T follicular helper cell (primary cell): ENCODE results near the gene LRRC15.
A peak's percentile ranks its signal among the peaks of the same experiment; 100 is the strongest.

Source experiments
- DNase-seq: peaks from one replicate; pipeline ENCODE4 v3.0.0-alpha.2; 2020; ENCODE audit warnings: low read depth
- total RNA-seq, 2 experiments: gene quantifications; one replicate each; lab custom pipeline; 2026; lab: John Stamatoyannopoulos, UW

LRRC15 gene
- total RNA-seq: 0 reads per million in 2 experiments

DNA sequence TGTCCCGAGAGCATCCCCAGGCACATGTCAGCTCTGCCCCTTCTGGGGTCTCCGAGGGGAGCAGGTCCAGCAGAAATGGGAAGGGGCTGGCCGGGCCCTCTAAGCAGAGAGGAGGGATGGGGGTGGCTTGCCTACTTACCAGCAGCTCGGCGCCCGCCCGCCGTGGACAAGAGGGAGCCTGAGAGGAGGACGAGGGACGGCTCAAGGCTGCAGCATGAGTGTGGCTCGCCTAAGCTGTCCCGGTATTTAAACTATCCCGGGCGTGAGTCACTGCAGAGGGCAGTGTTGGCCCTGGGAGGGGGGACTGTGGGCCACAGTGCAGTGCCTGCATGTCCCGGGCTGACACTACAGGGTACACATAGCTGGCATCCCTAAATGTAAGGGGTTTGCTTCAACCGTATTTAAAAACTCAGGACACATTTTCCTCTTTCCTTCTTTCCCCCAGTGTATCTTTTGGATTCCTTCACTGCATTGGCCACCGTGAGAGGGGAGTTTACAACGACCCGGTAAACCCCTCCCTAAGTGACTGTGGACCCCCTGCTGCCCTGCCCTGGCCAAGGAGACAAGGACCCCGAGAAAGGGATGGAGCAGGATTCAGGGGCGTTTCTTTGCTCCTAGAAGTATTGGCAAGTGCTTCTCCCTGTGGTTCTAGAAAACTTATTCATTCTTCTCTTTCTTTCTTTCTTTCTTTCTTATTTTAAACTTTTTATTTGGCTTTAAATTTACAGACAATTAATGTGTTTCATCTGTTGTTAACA, at the start of gene LRRC15:
Gene LRRC15 (minus strand): TSS at position 222 of the 758 bp plus-strand sequence. CDS start 8,700 bp downstream, outside the sequence.
- no peak for DNase-seq

DNA sequence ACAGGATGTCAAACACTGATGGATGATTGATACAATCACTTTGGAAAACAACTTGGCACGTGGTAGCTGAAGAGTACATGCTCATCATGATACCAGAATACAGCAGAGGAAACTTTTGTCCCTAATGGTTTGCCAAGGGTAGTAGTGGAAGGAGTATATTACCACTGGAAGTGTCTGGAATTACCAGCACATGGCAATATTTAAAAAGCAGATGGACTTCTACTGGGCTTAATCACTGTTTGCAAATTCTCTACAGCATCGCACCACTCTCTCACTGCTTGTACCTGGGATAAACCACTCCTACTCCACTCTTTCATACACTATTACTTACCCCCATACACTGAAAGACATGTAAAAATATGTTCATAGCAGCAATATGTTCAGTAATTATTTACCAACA, 49.1 kb upstream of the LRRC15 start:
- no peak for DNase-seq

DNA sequence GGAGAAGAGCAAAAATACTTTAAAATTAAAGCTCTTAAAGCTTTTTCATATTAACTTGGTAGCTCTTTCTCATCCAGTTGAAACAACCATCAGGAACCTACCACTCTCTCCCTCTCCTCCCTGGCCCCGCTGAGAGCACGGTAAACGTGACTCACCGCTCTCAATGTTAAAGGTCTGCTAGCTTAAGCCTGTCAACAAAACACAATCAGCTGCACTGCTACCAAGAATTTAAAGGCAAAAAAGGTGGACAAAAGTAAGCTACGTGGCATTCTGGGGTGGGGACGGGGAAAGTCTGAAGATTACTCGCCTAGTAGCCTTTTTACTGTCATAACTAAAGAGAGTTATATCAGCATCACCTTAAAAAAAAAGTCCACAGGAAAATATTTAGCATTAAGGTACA, 37.9 kb upstream of the LRRC15 start:
- DNase-seq: no peak

DNA sequence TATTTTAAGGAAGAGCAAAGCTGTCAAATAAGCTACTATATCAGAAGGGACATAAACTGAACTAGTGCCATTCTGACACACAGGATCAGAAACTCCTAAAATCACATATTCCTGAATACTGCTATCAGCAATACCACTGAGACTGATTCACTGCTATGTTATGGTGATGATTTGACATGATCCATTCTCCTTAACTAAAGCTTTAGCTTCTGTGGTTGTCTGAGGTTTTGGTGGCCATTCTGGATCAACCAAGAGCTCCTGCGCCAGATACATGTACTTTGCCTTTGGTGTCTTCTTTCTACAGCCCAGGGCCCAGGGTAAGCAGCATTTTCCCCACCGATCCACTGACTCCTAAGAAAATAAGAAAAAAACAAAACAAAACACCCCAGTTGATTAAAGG, 36.2 kb upstream of the LRRC15 start:
- no peak for DNase-seq

GRCh38 chr3:194404365-194405140, 35.0 kb upstream of the LRRC15 start:
- DNase-seq: peak; percentile 14

- no peak for DNase-seq
These were observed 32.4 kb upstream of the LRRC15 start for GRCh38 chr3:194401868-194402329.

DNA sequence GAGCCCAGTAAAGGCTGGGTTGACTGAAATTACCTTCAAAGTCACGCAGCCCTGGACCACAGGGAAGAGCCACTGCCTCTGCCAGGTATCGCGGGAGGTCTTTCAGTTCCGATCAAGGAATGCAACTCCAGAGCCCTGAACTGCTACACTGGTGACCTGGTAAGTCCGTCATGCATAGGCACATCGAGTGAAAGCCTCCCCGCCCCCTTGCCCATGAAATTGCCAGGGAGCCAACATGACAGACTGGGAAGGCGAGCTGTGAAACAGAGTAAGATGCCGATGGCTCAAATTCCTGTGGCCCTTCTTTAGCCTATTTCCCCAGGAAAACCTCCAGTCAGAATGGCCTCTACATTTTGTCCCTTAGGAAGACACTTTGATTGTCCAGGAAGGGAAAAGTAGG, 31.8 kb upstream of the LRRC15 start:
- no peak for DNase-seq

DNA sequence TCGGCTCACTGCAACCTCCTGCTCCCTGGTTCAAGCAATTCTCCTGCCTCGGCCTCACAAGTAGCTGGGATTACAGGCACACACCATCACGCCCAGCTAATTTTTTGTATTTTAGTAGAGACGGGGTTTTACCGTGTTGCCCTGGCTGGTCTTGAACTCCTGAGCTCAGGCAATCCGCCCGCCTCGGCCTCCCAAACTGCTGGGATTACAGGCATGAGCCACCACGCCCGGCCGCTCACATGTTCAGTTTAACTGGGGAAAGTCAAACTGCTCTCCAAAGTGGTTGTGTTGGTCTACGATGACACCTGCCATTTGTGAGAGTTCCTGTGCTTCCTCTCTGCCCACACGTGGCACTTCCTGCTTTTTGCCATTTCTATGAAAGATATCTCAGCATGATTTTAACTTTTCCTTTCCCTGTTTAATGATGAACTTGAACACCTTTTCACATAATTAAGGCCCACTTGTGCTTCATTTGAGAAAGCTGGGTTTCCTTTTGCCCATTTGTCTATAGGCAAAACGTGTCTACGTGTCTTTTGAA, 30.4 kb upstream of the LRRC15 start:
- DNase-seq: no peak

GRCh38 chr3:194399166-194399565, 29.6 kb upstream of the LRRC15 start, which contains the start of gene GP5:
GP5 (minus strand) TSS chr3:194399266; CDS start chr3:194398282, 984 bp downstream.
- no peak for DNase-seq

- DNase-seq: no peak
These were observed 28.3 kb upstream of the LRRC15 start for GRCh38 chr3:194397757-194398312.

DNA sequence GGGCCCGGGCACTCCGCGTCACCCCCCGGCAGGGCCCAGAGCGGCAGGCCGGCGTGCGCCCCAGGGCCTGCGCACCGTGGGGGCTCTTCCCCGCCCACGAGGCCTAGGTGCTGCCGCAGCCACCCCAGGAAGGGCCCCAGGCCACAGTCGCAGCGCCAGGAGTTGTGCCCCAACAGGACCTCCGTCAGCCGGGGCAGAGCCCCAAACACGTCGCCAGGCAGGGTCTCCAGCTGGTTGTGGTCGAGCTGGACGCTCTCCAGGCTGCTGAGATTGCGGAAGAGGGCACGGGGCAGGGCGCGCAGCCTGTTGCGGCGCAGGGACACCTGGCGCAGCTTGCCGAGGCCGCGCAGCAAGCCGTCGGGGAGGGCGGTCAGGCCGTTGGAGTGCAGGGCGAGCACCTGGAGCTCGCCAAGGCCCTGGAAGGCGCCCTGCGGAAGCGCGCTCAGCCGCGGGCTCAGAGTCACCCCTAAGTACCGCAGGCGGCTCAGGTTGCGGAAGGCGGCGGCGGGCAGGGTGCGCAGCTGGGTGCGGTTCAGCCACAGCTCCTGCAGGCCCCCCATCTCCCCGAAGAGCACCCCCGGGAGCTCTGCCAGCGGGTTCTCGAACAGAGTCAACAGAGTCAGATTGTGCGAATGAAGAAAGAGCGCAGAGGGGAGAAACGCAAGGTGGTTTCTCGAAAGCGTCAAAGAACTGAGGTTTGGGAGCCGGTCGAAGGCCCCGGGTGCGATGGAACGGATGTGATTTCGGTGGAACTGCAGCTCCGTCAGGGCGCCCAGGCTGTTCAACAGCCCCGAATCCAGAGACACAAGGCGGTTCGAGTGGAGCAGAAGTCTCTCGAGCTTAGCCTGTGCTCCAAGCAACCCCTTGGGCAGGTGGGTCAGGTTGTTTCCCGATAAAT, 27.6 kb upstream of the LRRC15 start:
- peak; percentile 15 for DNase-seq

DNA sequence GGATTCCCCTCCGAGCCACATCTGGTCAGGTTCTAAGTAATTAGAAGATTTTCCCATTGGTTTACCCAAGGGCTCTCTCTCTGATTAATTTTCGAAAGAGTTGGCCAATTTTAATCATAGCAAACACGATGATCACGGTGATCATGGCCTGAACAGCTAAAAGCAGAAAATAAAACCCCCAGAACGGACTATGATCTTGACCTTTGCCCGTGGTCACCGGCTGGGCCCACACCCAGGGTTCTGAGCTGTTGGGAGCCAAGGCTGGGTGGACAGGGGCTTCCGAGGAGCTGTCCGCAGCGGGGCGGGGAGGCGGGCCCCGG, 27.0 kb upstream of the LRRC15 start:
- DNase-seq: no peak

DNA sequence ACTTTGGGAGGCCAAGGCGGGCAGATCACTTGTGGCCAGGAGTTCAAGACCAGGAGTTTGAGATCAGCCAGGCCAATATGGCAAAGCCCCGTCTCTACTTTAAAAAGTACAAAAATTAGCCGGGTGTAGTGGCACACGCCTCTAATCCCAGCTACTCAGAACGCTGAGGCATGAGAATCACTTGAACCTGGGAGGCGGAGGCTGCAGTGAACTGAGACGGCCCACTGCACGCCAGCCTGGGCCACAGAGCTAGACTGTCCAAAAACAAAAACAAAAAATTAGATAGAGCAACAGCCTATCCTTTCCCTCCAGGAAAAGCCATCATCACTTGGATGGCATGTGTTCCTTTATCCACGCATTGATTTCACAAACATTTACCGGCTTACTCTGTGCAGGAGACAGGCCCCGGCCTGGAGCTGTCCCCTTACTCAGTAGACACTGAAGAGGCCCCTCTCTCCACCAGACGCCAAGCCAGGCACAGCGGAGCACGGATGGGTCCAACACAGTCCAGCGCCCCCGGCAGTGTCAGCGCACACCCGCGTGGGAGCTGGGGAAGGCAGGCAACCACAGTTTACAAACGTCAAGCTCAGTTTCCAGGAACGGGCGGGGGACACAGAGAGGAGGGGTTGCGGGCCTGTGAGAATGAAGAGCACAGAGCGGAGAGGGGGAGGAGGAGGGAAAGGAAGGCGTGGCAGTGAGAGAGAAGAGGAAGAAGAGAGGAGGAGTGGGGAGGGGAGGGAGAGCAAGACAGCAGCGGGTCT, 26.4 kb upstream of the LRRC15 start:
- peak; percentile 35 for DNase-seq

DNA sequence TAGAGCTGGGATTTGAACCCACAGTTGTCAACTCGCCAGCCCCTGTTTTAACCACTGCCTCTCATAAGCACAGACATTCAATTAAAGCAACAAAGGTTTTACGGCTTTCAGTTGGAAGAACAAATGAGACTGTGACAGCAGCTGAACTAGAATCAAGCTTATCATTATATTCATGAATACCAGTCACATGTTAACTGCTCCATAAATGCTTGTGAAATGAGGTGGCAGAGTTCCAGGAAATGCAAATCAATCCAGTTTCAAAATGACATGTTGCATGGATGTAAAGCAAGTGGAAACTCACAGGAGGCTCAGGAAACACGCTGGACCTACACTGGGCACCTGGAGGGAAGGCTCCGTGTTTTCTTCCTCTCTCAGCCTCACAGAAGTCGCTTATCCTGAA, 25.7 kb upstream of the LRRC15 start:
- no peak for DNase-seq

GRCh38 chr3:194392576-194392975, 23.0 kb upstream of the LRRC15 start:
- DNase-seq: no peak

DNA sequence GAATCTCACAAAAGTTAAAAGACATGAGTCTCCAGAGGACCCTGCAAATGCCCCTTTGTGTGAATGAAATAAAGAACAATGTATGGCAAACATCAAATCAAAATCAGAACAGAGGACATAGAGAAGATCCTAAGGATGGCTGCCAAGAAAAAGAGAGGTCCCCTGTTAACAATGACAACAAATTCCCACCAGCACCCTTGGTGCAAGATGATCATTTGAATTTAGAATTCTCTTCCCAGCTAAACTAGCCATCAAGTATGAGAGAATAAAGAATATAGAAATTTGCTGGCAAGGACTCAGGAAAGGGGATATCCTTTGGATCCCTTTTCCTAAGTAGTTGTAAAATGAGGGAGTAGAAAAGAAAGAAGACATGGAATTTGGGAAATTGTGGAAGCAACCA, 21.3 kb upstream of the LRRC15 start:
- DNase-seq: no peak

DNA sequence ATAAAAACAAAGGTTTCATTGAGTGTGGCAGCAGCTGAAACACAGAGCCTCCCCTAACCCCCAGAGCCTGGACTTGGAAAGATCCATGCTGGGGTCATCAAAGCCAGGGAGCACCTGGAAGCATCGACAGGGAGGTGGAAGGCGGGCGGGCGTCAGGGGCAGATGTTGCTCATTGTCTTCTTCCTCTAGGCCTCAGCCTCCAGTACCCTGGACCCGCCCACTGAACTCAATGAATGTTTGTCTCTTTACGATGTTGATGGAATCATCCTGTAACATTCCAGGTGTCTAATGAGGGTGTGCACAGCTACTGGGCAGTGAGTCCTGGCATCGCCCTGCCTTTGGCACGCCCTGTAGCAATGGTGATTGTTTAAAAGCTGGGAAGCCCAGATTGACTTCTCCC, 19.7 kb upstream of the LRRC15 start:
- no peak for DNase-seq

- DNase-seq: no peak
These were observed 18.4 kb upstream of the LRRC15 start for GRCh38 chr3:194387926-194388418.

DNA sequence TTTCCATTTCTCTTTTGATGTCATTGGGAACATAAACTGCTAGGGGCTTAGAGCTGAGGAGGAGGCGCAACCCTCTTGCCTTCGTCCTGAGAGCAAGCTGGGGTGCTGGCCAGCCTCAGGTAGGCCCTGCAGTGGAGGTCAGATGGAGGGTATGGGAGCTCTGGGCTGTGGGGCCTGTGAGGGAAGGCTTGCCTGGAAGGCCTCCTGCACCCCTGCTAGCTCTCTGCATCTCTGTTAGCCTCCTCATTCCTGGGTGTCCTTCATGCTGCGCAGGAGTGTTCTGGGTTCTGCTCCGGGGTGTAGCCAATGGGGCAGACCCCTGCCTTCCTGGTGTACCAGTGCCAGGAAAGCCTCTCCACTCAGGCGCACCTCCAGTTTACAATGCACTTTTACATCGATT, 17.7 kb upstream of the LRRC15 start:
- DNase-seq: no peak

DNA sequence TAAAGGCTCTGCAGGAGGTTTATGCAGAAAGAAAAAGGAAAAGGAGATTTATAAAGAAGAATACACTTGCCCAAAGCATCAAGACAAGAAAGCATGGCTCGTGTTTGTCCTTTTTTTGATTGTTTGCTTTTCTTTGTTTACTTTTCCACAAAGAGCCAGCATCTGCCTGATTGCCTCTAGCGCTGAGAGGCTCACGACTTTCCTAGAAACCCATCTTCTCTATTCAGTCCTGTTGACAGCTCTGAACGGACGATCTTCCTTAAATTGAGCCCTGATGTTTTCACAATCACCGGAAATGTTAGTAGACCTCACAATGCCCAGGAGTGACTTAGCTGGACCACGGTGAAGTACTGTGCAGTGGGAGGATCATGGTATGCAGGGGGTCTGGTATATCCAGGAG, 17.1 kb upstream of the LRRC15 start:
- DNase-seq: no peak

DNA sequence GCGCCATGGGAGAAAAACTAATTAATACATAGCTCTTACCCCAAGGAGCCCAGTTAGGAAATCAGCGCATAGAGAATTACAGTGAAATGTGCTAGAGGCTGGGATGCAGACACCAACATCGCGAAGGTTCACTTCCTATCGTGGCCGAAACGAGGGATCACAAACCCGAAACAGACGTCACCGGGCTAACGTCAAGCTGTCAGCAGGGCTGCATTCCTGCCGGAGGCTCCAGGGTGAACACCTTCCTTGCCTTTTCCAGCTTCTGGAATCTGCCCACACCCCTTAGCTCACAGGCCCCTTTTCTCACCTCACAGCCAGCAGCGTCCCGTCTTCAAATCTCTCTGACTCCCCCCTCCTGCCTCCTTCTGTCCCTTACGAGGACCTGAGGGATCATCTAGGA, 16.5 kb upstream of the LRRC15 start:
- no peak for DNase-seq
